Fibroblast of the aortic adventitia (primary cell): ENCODE data around the gene SLC46A3. TPM values are rescaled to one million over a fixed set of nuclear protein-coding genes. Genes with fewer than 3 reads are reported as not detected.
"Not testable (repeated sequence)": the region's sequence is repeated elsewhere in the genome, so short reads cannot be mapped to it uniquely, and the experiment has no call there.

Experiments used
- DNase-seq: peaks from one replicate; pipeline ENCODE4 v3.0.0-alpha.2; 2010; ENCODE audit warnings: low read depth
- H3K4me3 ChIP-seq: 2 replicates; pipeline ENCODE4 v1.5.1; 2011; ENCODE audit warnings: low read depth, mild to moderate bottlenecking, control low read depth, low read length, moderate library complexity
- total RNA-seq: library from RNA; depleted of rRNA; stranded (reverse); fragments of >200 nt; gene quantifications from 2 replicates; pipeline ENCODE4 v1.2.3, GENCODE V29; 2012; ENCODE audit warnings: low replicate concordance
- TF ChIP-seq, protein P1 (sequence below): IDR thresholded peaks from 2 replicates; pipeline ENCODE4 v1.5.1; 2011; ENCODE audit warnings: mild to moderate bottlenecking, low read length, control low read depth, inconsistent platforms; ENCODE audit not compliant: insufficient read depth

SLC46A3 gene
- total RNA-seq, 1 donor = 3.4 TPM

DNA sequence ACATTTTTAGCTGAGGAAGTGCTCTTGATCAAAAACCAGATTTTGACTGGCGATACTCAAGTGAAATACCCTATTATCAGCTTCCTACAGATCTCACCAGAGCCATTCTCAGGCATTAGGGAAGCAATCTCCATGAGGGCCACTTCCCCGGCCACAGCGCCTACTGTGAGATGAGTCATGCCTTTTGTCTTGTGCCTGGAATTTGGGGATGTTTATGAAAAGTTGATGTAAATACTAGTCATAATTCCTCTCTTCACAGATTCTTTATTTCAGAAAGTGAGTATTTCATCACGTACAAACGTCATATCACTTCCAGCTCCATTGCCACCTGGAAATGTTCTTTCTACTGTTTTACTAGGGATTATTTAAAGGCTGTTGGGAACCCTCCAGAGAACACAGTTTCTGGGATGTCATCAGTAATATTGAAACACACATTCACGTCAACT is 25.3 kb upstream of the SLC46A3 start:
- TF ChIP-seq, protein P1, sequence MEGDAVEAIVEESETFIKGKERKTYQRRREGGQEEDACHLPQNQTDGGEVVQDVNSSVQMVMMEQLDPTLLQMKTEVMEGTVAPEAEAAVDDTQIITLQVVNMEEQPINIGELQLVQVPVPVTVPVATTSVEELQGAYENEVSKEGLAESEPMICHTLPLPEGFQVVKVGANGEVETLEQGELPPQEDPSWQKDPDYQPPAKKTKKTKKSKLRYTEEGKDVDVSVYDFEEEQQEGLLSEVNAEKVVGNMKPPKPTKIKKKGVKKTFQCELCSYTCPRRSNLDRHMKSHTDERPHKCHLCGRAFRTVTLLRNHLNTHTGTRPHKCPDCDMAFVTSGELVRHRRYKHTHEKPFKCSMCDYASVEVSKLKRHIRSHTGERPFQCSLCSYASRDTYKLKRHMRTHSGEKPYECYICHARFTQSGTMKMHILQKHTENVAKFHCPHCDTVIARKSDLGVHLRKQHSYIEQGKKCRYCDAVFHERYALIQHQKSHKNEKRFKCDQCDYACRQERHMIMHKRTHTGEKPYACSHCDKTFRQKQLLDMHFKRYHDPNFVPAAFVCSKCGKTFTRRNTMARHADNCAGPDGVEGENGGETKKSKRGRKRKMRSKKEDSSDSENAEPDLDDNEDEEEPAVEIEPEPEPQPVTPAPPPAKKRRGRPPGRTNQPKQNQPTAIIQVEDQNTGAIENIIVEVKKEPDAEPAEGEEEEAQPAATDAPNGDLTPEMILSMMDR = no peak
- DNase-seq = peak; percentile 61
- no peak overlapping the region for H3K4me3 ChIP-seq

DNA sequence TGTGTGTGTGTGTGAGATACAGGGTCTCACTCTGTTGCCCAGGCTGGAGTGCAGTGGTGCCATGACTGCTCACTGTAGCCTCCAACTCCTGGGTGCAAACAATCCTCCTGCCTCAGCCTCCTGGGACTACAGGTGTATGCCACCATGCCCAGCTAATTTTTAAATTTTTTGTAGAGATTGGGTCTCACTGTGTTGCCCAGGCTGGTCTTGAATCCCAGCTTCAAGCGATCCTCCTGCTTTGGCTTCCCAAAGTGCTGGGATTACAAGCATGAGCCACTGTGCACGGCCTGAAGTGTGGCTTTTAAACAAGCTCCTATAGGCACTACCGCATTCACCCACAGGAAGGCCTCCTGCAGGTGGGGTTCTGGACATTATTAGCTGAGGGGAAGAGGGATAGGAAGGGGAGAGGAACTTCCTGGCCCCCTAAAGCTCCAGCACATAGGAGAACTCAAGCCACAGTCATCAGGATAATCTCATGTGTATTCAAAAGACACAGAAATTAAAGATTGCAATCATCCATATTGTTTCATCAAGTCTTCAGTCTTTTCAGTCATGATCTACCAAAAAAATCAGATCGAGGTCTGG is 24.8 kb upstream of the SLC46A3 start:
- TF ChIP-seq, protein P1 = no peak
- DNase-seq = no peak
- no peak overlapping the region for H3K4me3 ChIP-seq

DNA sequence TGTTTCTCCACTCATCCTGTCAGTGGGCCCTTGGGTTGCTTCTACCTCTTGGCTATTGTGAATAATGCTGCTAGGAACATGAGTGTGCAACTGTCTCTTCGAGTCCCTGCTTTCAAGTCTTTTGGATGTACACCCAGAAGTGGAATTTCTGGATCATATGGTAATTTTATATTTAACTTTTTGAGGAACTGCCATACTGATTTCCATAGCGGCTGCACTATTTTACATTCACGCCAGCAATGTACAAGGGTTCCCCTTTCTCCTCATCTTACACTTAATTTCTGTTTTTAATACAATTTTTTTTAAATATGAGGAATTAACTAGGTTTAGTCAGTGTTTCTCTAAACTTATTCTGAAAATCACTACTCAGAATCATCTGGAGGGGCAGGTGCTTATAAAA is 24.2 kb upstream of the SLC46A3 start:
- DNase-seq = no peak
- TF ChIP-seq, protein P1 = no peak
- H3K4me3 ChIP-seq = no peak overlapping the region

DNA sequence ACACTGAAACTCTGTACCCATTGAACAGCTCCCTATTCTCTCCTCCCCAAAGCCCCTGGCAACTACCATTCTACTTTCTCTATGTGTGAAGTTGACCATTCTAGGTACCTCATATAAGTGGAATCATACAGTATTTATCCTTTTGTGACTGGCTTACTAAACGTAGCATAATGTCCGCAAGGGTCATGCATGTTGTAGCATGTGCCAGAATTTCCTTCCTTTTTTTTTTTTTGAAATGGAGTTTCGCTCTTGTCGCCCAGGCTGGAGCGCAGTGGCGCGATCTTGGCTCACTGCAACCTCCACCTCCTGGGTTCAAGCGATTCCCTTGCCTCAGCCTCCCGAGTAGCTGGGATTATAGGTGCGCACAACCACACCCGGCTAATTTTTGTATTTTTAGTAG is 23.7 kb upstream of the SLC46A3 start:
- not testable (repeated sequence) for H3K4me3 ChIP-seq, DNase-seq

DNA sequence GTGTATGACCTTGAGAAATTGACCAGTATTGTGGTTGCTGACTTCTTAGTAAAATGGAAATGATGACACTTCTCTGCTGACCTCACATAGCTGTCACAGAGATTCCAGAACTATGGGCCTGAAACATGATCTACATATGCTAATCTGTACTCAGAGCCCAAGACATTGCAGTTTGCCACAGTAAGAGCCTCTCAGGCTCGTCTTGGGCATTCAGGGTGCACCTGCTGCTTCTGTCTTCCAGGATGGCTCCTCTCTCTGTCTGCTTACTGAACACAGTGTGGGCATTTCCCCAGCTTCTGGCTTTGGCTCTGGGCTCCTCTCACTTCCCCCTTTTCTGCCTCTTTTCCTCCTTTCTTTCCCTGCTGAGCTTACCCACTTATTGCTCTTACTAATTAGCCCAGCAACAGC is 22.3 kb upstream of the SLC46A3 start:
- TF ChIP-seq, protein P1 = no peak
- no peak for DNase-seq
- H3K4me3 ChIP-seq = no peak overlapping the region

DNA sequence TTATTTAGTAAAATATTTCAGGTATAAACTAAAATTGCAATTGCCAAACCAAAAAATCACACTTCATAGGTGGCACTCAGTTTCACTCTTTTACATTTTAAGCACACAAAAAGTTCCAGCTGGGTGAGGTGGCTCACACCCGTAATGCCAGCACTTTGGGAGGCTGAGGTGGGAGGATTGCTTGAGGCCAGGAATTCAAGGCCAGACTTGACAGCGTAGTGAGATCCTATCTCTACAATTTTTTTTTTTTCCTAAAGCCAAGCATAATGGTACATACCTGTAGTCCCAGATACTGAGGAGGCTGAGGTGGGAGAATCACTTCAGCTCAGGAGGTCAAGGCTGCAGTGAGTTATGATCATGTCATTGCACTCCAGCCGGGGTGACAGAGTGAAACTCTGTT is 20.6 kb upstream of the SLC46A3 start:
- DNase-seq = no peak
- TF ChIP-seq, protein P1 = no peak

DNA sequence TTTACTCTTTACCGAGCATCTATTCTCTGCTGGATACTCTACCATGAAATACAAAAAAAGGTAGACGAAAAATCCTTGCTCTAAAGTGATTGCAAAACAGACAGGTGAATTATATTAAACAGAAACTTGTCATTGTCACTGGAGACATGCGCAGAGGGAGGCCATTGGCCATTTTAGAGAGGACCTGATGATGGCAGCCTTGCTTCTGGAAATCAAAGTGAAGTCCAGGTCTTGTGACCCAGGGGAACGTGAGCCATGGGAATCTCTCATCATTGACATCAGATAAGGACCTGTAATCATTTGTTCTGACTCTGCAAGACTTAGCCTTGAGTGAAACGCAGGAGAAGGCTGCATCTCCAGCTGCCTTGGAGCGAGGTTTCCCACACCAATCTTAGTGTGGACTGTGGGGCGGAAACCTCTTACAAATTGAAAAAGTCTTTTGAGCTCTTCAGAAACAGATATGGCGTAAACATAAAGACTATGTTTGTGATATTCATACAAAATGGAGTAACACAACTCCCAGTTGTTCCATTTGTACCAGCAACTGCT is 16.8 kb upstream of the SLC46A3 start:
- no peak for DNase-seq
- H3K4me3 ChIP-seq = no peak overlapping the region
- TF ChIP-seq, protein P1 = no peak

More for the DNA sequence above, 20.6 kb upstream of the SLC46A3 start:
- no peak overlapping the region for H3K4me3 ChIP-seq
